GM18858 (cell line): Measurements from ENCODE around the gene PRDM16.

Source experiments
- ATAC-seq: cut with Tn5 transposase; IDR thresholded peaks from one replicate; pipeline ENCODE4 v1.9.1; 2021; ENCODE audit not compliant: unreplicated experiment

PRDM16 gene

DNA sequence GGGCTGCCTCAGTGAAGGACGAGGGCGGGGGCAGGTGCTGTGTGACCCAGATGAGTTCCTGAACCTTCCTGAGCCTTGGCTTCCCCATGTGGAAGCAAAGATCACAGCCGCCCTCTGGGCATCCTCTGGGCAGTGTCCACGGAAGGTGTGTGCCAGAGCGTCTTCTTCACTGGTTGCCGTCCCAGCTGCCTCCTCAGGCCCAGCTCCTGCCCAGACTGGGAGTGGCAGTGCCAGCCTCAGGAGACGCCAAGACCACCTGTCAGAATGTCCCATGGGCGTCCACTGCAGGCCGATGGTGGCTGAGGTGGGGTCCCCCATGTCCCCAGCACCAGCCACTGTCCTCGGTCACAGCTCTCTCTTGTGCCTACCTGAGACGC, 395.6 kb downstream of the PRDM16 start:
- no peak for ATAC-seq

DNA sequence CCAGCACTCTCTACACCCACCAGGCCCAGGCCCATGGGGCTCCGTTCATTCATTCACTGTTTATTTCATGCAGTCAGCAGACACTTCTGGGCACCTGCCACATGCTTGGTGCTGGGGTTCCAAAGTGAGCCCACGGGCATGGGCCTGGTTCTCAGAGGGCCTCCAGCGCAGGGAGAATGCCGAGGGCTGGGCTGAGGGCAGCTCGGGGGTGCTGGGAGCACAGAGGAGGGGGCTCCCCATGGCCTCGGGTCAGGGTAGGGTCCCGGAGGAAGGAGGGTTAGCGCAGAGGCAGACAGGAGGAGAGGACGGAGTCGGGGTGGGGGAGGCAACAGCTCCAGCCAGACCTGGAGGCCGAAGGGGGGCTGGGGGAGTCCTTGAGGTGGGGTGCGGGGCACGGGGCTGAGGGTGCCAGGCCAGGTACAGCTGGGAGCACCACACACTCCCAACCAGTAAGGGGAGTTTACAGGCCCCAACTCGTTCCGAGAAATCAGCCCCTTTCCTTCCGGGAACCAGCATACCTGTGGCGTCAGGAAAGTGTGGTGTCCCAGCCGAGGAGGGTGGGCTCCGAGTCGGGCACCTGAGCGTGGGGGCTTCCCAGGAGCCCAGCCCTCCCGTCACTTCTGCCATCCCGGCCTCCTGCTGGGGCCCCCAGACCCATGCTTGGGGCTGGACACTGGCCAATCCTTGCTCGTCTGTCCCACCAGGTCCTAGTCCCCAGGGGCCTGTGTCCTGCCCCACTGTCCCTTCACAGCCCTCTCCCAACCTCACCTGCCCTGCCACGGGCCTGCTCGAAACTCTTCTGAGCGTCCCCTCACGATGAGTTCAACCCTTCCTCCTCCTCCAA, 396.3 kb downstream of the PRDM16 start:
- no peak for ATAC-seq

DNA sequence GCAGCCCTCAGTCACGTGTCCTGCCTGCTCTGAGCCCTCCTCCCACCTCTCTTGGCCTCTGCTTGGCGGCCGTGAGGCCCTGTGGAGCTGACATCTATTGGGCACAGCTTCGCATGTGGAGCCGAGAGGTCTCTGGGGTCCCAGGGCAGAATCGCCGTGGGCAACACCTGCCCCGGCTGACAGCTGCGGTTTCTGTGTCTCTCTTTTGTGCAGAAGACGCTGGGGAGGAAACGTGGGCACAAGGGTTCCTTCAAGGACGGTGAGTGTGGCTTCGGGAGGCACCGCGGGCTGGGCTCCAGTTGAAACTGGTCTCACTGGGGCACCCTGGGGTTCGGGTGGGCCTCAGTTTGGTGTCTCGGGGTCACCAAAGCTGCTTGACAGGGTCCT, 396.9 kb downstream of the PRDM16 start:
- no peak for ATAC-seq

DNA sequence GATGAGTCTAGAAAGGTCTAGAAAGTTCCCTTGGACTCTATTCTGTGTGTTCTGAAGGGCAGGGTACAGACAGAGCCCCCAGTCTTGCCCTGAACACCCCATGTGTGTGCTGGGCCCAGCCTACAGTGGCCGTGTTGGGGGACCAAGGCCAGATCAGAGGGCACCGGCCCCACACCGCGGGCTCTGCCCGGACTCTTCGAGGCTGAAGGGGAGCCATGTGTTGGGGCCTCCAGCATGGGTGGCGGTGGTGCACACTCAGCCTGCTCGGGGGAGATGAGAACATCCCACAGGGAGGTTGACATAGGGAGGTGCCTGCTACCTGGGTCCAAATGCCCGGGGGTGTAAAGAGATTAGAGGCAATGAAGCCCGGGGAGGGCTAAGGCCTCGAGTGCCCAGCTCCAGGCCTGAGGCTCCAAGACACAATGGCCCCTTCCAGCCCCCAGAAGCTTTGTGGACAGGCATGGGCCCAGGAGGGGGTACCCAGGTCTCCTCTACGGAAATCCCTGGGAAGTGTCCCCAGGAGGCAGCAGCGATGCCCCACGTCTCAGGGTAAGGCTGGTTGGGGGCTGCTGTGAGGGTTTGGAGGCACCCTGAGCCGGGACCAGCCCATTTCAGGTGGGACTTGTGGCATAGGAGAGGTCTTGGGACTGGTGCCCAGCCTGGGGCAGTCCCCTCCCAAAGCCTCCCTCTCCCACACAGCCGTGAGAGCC, 397.5 kb downstream of the PRDM16 start:
- ATAC-seq, result no peak

DNA sequence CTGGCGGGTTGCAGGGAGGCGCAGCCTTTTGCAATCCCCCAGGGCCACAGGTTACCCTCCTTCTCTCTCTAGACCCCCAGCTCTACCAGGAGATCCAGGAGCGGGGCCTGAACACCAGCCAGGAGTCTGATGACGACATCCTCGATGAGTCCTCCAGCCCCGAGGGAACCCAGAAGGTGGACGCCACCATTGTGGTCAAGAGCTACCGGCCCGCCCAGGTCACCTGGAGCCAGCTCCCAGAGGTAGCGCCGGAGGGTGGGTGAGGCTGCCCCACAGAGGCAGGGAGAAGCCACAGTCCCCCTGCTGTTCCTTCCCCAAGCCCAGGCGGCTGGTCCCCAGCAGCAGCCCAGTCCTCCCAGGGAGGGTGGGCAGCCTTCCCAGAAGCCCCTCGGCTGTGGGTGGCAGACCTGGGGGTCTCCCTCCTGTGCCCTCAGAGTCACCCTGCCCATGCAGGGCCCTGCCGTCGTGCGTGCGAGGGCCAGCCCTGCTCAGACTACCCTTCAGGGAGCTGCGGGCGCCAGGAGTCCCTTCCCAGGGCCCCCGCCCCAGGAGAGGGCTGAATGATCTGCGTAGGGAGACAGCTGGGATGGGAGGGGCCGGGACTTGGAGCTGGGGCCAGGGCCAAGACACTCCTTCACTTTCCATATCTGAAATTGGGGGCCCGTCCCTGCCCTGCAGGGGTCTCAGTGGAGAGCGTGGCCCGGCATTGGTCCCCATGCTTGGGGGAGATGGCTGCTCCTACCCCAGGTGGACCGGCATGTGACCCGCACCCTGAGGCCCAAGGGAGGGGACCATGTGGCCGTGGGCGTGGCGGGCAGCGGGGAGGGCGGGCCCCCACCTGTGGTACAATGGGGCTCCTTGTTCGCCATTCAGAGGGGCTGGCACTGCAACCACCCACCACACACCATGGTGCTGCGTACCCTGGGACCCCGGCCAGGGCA, 398.4 kb downstream of the PRDM16 start:
- no peak for ATAC-seq

DNA sequence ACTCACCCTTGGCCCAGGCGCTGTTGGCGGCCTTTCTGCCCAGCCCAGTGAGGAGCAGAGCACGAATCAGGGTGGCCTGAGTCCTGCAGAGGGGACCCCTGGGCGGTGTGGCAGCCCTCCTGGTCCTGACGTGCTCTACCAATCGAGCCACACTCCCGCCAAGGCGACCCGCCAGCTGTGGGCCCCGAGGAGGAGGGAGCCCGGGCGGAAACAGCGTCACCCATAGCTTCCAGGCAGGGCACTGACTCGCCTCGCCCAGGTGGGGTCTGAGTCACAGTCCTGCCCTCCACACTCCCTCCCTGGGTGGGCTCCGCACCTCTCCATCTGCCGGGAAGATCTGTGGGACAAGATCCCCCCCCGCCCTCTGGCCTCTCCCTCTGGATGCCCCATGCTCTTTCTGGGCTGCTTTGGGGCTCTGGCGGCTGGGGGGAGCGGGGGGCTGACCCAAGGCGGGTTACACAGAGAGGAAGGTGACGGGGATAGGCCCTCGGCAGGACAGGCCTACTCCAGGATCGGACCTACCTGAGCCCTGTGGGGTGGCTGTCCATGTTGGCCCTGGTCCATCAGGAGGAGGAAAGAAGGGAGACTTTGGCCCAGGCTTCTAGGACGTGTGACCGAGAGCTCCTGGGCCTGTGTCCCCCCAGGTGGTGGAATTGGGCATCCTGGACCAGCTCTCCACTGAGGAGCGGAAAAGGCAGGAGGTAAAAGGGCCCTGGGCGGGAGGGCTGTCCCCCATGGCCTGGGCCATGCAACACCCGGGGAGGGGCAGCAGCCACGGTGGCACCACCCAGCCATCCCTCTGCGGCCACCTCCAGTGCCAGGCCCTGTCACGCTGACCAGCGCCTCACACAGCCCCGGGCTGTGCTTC, 399.5 kb downstream of the PRDM16 start:
- ATAC-seq, result no peak

DNA sequence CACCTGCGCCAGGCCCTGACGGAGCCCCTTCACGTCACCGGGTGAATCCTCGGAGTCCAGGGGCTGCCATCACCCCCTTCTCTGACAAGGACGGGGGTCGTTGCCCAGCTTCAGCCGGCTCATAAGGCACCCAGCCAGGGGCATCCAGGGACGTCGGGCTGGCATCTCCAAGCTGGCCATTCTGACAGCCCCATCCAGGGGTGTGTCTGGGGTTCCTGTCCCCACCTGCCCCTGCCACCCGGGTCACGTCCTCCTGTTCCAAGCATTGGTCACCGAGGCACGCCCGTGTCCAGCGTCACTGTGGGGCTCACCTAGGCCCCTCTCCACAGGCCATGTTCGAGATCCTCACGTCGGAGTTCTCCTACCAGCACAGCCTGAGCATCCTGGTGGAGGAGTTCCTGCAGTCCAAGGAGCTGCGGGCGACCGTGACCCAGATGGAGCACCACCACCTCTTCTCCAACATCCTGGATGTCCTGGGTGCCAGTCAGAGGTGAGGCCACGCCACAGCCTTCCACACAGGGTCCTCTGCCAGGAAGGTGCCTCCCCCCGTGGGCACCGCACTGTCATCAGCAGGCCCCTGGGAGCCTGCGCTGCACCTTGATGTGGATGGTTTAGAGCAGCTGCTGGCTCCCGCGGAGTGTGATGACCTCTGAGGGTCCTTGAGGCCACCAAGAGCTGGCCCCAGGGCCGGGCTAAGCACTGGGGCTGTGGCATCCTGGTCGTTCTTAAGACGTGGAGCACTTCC, 400.3 kb downstream of the PRDM16 start:
- ATAC-seq, result no peak

DNA sequence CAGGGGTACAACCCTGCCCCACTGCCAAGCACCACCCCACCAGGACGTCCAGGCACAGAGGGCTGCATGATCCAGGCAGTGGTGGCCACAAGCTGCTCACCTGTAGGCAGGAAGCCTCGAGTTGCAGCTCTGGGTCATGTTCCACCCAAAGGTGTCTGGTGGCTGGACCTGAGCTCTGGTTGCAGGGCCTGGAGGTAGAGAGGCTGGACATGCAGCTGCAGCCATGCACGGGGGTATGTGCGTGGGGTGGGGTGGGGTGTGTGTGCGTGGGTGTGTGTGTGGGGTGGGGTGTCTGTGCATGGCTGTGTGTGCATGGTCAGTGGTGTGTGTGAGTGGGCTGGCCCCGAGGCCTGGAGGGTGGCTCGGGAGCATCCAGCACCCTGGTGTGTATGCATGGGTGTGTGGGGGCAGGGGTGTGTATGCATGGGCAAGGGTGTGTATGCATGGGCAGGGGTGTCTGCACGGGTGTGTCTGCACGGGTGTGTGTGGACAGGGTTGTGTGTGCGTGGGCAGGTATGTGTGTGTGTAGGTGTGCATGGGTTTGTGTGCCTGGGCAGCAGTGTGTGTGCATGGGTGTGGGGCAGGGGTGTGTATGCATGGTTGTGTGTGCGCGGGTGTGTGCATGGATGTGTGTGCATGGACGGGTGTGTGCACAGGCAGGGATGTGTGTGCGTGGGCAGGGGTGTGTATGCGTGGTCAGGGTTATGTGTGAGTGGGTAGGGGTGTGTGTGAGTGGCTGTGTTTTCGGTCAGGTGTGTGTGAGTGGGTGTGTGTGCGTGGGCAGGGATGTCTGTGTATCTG, 401.0 kb downstream of the PRDM16 start:
- no peak for ATAC-seq

DNA sequence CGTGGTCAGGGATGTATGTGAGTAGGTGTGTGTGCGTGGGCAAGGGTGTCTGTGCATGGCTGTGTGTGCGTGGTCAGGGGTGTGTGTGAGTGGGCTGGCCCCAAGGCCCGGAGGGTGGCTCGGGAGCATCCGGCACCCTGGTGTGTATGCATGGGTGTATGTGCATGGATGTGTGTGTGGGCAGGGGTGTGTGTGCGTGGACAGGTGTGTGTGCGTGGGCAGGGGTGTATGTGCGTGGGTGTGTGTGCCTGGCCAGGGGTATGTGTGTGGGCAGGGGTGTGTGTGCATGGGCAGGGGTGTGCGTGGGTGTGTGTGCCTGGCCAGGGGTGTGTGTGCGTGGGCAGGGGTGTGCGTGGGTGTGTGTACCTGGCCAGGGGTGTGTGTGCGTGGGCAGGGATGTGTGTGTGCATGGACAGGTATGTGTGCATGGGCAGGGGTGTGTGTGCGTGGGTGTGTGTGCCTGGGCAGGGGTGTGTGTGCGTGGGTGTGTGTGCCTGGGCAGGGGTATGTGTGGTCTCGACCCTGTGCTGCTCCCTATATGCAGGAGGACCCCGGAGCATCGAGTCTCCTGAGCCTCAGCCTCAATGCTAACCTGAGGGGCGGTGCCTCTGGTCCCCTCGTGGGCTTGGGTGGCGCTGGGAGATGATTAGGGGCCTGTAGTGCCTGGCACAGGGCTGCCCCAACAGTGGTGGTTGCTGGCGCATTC, 401.8 kb downstream of the PRDM16 start:
- no peak for ATAC-seq

DNA sequence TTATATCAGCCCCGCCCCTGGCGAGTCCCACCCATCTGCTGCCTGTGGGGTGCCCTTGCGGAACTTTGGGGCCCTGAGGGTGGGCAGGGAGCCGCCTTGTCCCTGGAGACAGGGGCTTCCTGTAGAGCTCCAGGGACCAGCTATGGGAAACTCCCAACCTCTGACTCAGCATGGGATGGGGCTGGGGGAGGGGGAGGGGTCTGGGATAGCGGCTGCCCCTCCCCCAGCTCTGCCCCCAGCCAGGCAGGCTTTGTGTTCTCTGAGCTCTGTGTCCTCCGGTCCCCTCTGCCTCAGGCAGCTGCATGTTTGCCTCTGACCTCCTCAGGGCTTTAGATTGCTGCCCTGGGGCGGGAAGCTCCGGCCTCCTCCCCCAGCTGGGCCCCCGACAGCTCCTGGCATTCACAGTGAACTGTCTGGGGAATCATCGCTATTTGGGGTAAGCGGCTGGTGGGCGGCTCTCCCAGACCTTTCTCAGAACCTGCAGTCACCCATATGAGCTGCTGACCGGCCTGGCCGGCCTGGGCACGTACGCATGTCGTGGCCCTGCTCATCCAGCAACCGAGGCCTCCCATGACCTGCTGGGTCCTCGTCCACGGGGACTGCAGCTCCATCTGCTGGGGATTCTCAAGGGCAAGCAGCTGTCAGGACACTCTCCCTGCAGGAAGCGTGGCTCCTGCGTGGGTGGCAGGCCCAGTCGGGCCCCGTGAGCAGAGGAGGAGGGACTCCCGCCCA, 402.5 kb downstream of the PRDM16 start:
- ATAC-seq, result no peak

DNA sequence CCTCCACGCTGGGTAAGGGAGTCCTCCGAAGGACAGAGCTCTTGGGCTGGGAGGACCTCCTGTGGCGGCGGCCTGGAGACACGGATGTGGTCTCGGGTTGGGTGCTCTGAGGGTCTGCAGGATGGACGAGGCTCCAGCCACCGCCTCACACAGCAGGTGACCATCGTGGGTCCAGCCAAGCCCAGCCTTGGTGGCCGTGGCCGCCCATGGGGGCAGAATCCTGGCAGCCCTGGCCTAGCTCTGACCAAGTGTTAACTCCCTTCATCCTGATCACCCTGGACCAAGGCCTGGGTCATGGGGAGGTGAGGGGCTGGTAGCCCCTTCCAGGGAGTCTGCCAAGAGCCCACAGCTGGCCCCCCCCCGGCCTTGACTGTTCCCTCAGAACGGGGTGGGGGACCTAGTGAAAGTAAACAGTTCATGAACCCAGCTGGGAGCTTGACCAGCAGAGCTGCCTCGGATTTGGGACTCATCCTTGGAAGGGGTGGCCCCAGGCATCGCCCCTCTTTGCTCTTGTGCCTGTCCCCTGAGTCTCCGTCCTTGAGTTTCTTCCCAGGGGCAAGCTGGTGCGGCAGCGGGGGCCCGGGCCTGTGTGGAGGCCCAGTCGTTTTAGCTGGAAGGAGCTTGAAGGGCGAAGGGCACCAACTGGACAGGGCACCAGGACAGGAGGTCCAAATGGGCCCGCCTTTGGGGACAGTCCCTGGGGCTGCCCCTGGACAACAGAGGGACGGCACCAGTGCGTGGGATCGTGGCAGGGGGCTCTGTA, 403.3 kb downstream of the PRDM16 start:
- no peak for ATAC-seq

DNA sequence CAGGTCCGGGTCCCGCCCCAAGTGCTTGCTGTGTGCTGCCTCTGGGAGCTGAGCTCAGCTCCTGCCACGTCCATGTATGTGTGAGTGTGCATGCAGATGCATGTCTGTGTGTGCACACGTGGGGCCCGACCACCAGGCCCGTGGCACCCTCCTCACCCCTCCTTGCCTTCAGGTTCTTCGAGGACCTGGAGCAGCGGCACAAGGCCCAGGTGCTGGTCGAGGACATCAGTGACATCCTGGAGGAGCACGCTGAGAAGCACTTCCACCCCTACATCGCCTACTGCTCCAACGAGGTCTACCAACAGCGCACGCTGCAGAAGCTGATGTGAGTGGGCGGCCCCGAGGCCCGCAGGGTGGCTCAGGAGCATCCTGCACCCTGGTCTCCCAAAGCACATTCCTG, 403.9 kb downstream of the PRDM16 start:
- no peak for ATAC-seq

DNA sequence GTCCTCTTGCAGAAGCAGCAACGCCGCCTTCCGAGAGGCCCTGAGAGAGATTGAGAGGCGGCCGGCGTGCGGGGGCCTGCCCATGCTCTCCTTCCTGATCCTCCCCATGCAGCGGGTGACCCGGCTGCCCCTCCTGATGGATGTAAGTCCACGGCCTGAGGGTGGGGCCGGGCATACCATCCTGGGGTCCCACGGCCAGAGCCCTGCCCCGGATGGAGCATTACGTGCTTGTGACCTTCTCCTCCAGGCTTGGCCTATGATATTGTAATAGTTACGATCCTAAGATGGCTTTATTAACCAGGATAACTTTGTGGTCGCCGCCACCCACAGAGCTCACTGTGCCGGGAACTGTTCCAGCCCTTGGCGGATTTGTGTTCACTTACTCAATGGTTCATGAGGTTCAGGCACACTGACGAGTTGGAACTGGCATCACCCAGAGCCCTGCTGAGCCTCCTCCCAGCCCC, 404.4 kb downstream of the PRDM16 start:
- ATAC-seq, result no peak

DNA sequence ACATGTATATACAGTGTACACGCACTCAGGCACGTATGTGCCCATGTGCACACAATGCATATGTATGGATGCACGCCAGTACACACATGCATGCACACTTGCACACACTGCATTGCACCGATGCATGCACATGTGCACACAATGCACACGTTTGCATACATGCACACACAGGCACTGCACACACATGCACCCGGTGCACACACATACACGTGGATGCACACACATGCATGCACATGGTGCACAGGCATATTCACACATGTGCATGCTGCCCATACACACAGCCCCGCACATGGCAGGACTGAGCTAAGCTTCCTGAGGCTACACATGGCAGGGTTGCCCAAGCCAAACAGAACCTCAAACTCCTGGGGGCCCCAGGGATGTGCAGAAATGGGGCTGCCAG, 405.0 kb downstream of the PRDM16 start:
- no peak for ATAC-seq

DNA sequence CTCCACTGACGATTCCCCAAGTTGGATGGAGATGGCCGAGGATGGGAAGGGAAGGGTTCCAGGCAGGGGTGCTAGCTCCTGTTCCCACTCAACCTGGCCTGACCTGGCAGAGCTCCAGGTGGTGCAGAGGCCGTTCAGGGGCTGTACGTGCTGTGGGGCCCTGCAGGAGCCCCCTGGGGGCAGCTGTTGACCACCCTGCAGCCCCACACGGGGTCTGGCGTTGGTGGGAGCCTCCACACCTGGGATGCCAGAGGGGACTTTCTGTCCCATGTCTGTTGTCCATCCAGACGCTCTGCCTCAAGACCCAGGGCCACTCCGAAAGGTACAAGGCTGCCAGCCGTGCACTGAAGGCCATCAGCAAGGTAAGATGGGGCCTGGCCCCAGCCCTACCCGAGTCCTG, 405.4 kb downstream of the PRDM16 start:
- no peak for ATAC-seq

DNA sequence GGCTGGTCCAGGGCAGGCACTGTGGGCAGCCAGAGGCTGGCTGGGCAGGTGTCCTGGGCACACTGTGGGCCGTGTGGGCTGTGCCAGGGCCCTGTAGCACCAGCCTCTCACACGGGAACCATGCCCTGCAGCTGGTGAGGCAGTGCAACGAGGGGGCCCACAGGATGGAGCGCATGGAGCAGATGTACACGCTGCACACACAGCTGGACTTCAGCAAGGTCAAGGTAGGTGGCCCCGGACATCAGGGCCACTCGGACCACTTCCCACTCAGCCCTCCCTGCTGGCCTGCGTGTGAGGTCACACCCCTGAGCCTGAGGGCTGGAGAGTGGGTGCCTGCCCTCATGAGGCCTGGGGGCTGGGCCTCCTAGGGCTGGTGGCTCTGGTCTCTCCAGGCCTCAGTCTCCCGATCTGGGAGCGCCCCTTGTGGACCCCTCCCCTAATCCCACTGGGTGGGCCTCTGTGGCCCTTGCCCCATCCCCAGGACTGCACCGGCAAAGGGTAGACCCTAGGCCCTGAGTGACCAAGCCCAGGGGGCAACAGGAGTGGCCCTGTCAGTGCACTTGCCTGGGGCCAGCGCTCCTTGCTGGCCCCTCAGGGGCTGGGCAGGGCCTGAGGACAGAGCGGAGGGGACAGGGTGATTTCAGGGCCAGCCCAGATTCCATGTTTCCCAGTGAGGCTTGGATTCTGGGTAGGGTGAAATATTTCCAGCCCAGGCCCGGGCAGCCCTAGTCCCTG, 407.0 kb downstream of the PRDM16 start:
- ATAC-seq, result no peak
